ENCODE data around the gene NDEL1.

The NDEL1 gene

DNA sequence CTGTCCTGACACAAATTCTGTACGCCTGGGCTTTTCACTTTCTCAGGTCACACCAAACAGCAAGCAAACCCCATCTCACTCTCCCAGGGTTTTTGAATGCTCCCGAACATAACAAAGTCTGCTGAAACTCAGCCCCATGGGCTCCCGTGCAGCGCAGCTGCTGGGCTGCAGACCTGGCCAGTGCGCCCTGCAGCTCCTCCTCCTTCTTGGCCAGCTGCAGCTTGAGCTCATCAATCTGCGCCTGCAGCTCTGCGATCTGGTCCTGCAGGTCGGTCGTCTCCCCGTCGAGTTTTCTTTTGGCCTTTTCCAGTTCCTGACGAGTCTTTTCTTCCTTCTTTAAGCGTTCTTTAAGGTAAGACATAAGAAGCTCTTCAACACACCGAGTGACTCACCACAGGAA is 70.5 kb downstream of the NDEL1 start:
- no peak for DNase-seq

GRCh38 chr17:8514801-8515200 is 79.1 kb downstream of the NDEL1 start:
- DNase-seq = no peak
